Activated CD4-positive, CD25-positive, alpha-beta regulatory T cell treated with anti-CD3 and anti-CD28 coated beads, Interleukin-2, amount 50 U/mL, for 72 hours (primary cell): ENCODE measurements around the gene MTPN.

ENCODE experiments used
- DNase-seq: peaks from one replicate; pipeline ENCODE4 v3.0.0; 2021

MTPN gene

DNA sequence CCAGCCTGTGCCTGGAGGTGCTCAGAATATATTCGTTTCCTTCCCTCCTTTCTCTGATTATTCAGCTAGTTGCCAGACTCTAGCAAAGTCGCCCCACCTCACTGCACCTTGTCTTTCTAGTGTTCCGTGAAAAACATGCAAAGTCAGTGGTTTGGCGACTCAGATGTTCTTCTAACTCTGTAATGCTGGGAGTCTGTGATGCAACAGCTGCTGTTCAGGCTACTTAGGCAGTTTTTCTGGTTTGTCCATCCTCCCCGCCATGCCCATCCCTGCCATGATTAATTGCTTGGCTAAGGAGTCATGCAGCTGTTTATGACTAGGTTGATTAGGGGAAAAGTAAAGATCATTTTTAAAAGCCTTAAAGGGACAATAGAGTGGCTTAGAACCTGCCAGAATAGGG is 99.4 kb downstream of the MTPN start:
- DNase-seq, result no peak
